A549 (cell line): Measurements from ENCODE around the gene MIA3.

Experiments
- CBX2 ChIP-seq: fragments of 200-600 bp; sonication (generic); IDR thresholded peaks from 2 replicates; pipeline ENCODE4 v1.6.1; 2016; ENCODE audit warnings: low read depth, mild to moderate bottlenecking, borderline replicate concordance
- CHD2 ChIP-seq: fragments of 150-350 bp; IDR thresholded peaks from 2 replicates; pipeline ENCODE4 v1.6.1; 2014; ENCODE audit warnings: low read length; ENCODE audit not compliant: partially characterized antibody
- CTCF ChIP-seq: fragments of >200 bp; sonication (Bioruptor Twin); formaldehyde crosslinking; IDR thresholded peaks from 3 replicates; pipeline ENCODE4 v1.5.1; 2016
- JUNB ChIP-seq: fragments of >200 bp; sonication (Bioruptor Twin); formaldehyde crosslinking; IDR thresholded peaks from 2 replicates; pipeline ENCODE4 v1.6.1; 2016
- MAFK ChIP-seq: fragments of 450-650 bp; IDR thresholded peaks from 2 replicates; pipeline ENCODE4 v1.6.1; 2014; ENCODE audit not compliant: partially characterized antibody
- SMC3 ChIP-seq: fragments of >200 bp; sonication (Bioruptor Twin); formaldehyde crosslinking; IDR thresholded peaks from 3 replicates; pipeline ENCODE4 v1.6.1; 2018; ENCODE audit warnings: inconsistent platforms
- ZSCAN20 ChIP-seq: fragments of 250-450 bp; sonication (Bioruptor Pico); IDR thresholded peaks from 2 replicates; pipeline ENCODE4 v1.8.0; 2022; ENCODE audit warnings: mild to moderate bottlenecking, moderate library complexity

GRCh38 chr1:222642468-222642867, 24.6 kb downstream of the MIA3 start:
- TF ChIP-seq CTCF (no peak), SMC3 (no peak), ZSCAN20 (CRISPR knock-in tag) (no peak), JUNB (no peak), CBX2 (no peak), MAFK (no peak), CHD2 (no peak)
